GM12878 (cell line): ENCODE measurements around the gene TMTC1. TPM values are rescaled to one million over a fixed set of nuclear protein-coding genes. Genes with fewer than 3 reads are reported as not detected.
A peak's percentile ranks its signal among the peaks of the same experiment; 100 is the strongest.

ENCODE experiments used
- ATAC-seq: fragments of 200-7000 bp; cut with Tn5 transposase; 3 replicates; pipeline ENCODE4 v1.9.1; 2020; ENCODE audit warnings: mild to moderate bottlenecking, moderate library complexity
- BruUV-seq: library from RNA; stranded (reverse); fragments of 400-500 nt; replicated peaks from 2 replicates; lab custom pipeline; 2021; lab: Mats Ljungman, UMichigan
- CTCF ChIA-PET: fragments of 300-600 bp; sonication (Branson Sonifier 250); formaldehyde crosslinking; extraction: SDS; loops from one replicate; lab custom pipeline; 2021; ENCODE audit warnings: inconsistent platforms; lab: Yijun Ruan, JAX
- POLR2A ChIA-PET: fragments of 350-600 bp; formaldehyde crosslinking; extraction: SDS; loops from one replicate; lab custom pipeline; 2021; ENCODE audit warnings: inconsistent platforms; lab: Charles Lee
- RAD21 ChIA-PET: fragments of 300-600 bp; sonication (Branson Sonifier 250); formaldehyde crosslinking; loops from one replicate; lab custom pipeline; 2023; ENCODE audit warnings: antibody characterized with exemption; ENCODE audit not compliant: unreplicated experiment; lab: Charles Lee
- SMC1A ChIA-PET: fragments of 300-600 bp; sonication (Branson Sonifier 250); formaldehyde crosslinking; loops from one replicate; lab custom pipeline; 2023; ENCODE audit not compliant: unreplicated experiment, uncharacterized antibody; lab: Charles Lee
- DNase-seq: peaks from one replicate; pipeline ENCODE4 v3.0.0-alpha.2; 2011; ENCODE audit warnings: low read depth, low spot score
- FAIRE-seq: peaks from 3 replicates; lab custom pipeline; 2011; peaks lifted over from hg19 to GRCh38; lab: Jason Lieb, UNC
- H2AFZ ChIP-seq: 2 replicates; pipeline ENCODE4 v1.6.0; 2011; ENCODE audit warnings: low read depth, low read length, control low read depth; ENCODE audit not compliant: control insufficient read depth
- H3K27ac ChIP-seq: 2 replicates; pipeline ENCODE4 v1.5.1; 2011; ENCODE audit warnings: control low read depth; ENCODE audit not compliant: control insufficient read depth, insufficient read depth
- H3K27me3 ChIP-seq, 2 experiments: replicated peaks in 1 of 2; 2 replicates each; pipeline versions ENCODE4 v1.6.0 to v1.6.1; 2011; ENCODE audit warnings: low read length in 1 of 2; ENCODE audit not compliant: control insufficient read depth in 2 of 2, insufficient read depth in 2 of 2
- H3K36me3 ChIP-seq, 2 experiments: 2 replicates each; pipeline ENCODE4 v1.5.1; 2011; ENCODE audit warnings: low read length in 1 of 2; ENCODE audit not compliant: control insufficient read depth in 2 of 2, insufficient read depth in 2 of 2
- H3K4me1 ChIP-seq: 2 replicates; pipeline ENCODE4 v1.6.1; 2011; ENCODE audit warnings: mild to moderate bottlenecking, low read length, moderate library complexity, mixed read lengths; ENCODE audit not compliant: control insufficient read depth, insufficient read depth
- H3K4me2 ChIP-seq: 2 replicates; pipeline ENCODE4 v1.6.0; 2011; ENCODE audit warnings: control low read depth; ENCODE audit not compliant: control insufficient read depth, insufficient read depth
- H3K4me3 ChIP-seq: fragments of 200-600 bp; sonication (generic); 2 replicates; pipeline ENCODE4 v1.5.1; 2016
- H3K79me2 ChIP-seq: 2 replicates; pipeline ENCODE4 v1.6.0; 2011; ENCODE audit warnings: low read length; ENCODE audit not compliant: control insufficient read depth, insufficient read depth
- H3K9ac ChIP-seq: 2 replicates; pipeline ENCODE4 v1.8.0; 2011; ENCODE audit warnings: low read length, control low read depth, mixed read lengths; ENCODE audit not compliant: control insufficient read depth, insufficient read depth
- H3K9me3 ChIP-seq: replicated peaks from 3 replicates; pipeline ENCODE4 v1.5.1; 2011; ENCODE audit warnings: mild to moderate bottlenecking, low read length; ENCODE audit not compliant: control insufficient read depth, insufficient read depth
- H4K20me1 ChIP-seq: 2 replicates; pipeline ENCODE4 v1.6.0; 2011; ENCODE audit not compliant: control insufficient read depth, insufficient read depth
- CTCF ChIP-seq, 3 experiments: IDR thresholded peaks in 2 of 3; conservative IDR thresholded peaks in 1 of 3; 2 replicates each; pipeline ENCODE4 v1.5.1; 2011; ENCODE audit warnings: low read depth in 3 of 3, low read length in 3 of 3, mild to moderate bottlenecking in 3 of 3, control low read depth in 2 of 3, moderate library complexity in 2 of 3, inconsistent platforms in 1 of 3, mixed read lengths in 1 of 3; ENCODE audit not compliant: control insufficient read depth in 2 of 3, insufficient read depth in 1 of 3; ENCODE audit errors: extremely low read depth in 1 of 3
- EED ChIP-seq: sonication (generic); IDR thresholded peaks from 2 replicates; pipeline ENCODE4 v1.6.1; 2016; ENCODE audit warnings: antibody characterized with exemption, low read depth
- FOXM1 ChIP-seq: IDR thresholded peaks from 2 replicates; pipeline ENCODE4 v1.6.1; 2012; ENCODE audit warnings: low read depth, mild to moderate bottlenecking, inconsistent platforms, low read length, moderate library complexity
- IRF5 ChIP-seq: fragments of 450-650 bp; IDR thresholded peaks from 2 replicates; pipeline ENCODE4 v1.6.1; 2017; ENCODE audit warnings: borderline replicate concordance
- KDM1A ChIP-seq: fragments of 200-600 bp; sonication (generic); IDR thresholded peaks from 2 replicates; pipeline ENCODE4 v1.6.1; 2016; ENCODE audit warnings: borderline replicate concordance
- NFYB ChIP-seq: IDR thresholded peaks from 2 replicates; pipeline ENCODE4 v1.6.1; 2011; ENCODE audit warnings: low read depth, mild to moderate bottlenecking, low read length, improper control_type of control experiment, moderate library complexity; ENCODE audit not compliant: insufficient read depth
- RELA ChIP-seq: fragments of 450-650 bp; IDR thresholded peaks from 2 replicates; pipeline ENCODE4 v1.8.0; 2014; ENCODE audit warnings: borderline replicate concordance; ENCODE audit not compliant: partially characterized antibody
- STAT1 ChIP-seq: fragments of 450-650 bp; conservative IDR thresholded peaks from 2 replicates; pipeline ENCODE4 v1.6.1; 2014; ENCODE audit warnings: antibody characterized with exemption, mild to moderate bottlenecking
- ZNF687 ChIP-seq: fragments of 450-650 bp; IDR thresholded peaks from 2 replicates; pipeline ENCODE4 v1.6.1; 2017; ENCODE audit warnings: mild to moderate bottlenecking, moderate library complexity
- WGBS: methylation state at CpG from one replicate; pipeline ENCODE4 v1.1.6; 2016; ENCODE audit warnings: low lambda C conversion rate; ENCODE audit not compliant: insufficient replicate concordance, insufficient coverage; ENCODE audit errors: missing lambda C conversion rate; 5-methylcytosine and 5-hydroxymethylcytosine counted together
- in situ Hi-C: fragments of 300-500 bp; cut with MboI; formaldehyde crosslinking; loops from 9 replicates; pipeline ENCODE4 v1.14.3; 2018; ENCODE audit warnings: mixed read lengths
- intact Hi-C: fragments of 100-400 bp; cut with micrococcal nuclease; formaldehyde crosslinking; loops from one replicate; pipeline ENCODE4 v1.14.2; 2022; ENCODE audit not compliant: unreplicated experiment
- polyA plus RNA-seq, 11 experiments: library from polyadenylated mRNA; depleted of rRNA in 4 of 11; unstranded in 6 of 11; stranded (reverse) in 5 of 11; fragments of >200 nt; fragmentation: Nextera tagmentation in 4 of 11; fragmentation: Illumina TruSeq in 1 of 11; extraction: Ambion mirVana in 4 of 11; extraction: Trizol in 1 of 11; gene quantifications; 1 replicate in 1 of 11; 2 replicates in 10 of 11; pipeline versions ENCODE4 v1.2.1 to v1.2.3, GENCODE V29; 2011 to 2016; ENCODE audit warnings: inconsistent platforms in 2 of 11, missing spikeins in 2 of 11, low read depth in 1 of 11
- total RNA-seq, 4 experiments: library from RNA; depleted of rRNA in 3 of 4; stranded (reverse); fragments of >200 nt in 3 of 4; fragmentation: Illumina TruSeq in 1 of 4; extraction: Trizol in 1 of 4; gene quantifications; 2 replicates each; pipeline versions ENCODE4 v1.2.1 to v1.2.3, GENCODE V29; 2013 to 2021

The TMTC1 gene
- total and polyA plus RNA-seq, 10 of the 15 experiments (the other 5 are each of a cell fraction or from before 2014, with no cell fraction given) = 0.10 to 20.9 (median 0.57) TPM

GRCh38 chr12:29795715-29796114, 12.0 kb upstream of the TMTC1 start:
- peak; percentile 33; the same call in 1 of the 3 replicates for ATAC-seq
- ChIA-PET POLR2A (no interaction called here), SMC1A (interaction anchor here (1.0 to 1.3 kb wide), 4 partner anchors 15 to 74 kb away, joined by 3 to 4 read pairs (median 3); no protein-coding TSS in a partner anchor), RAD21 (interaction anchor here (1.3 to 1.4 kb wide), 2 partner anchors 15 to 242 kb away, joined by 3 read pairs; no protein-coding TSS in a partner anchor), CTCF (no interaction called here)
- Histone ChIP-seq H3K27ac (no peak overlapping the region), H3K9ac (no peak overlapping the region), H4K20me1 (no peaks in the 10 kb centered on the region), H3K27me3 (no peaks in the 10 kb centered on the region), H3K4me1 (no peaks in the 10 kb centered on the region), H3K4me3 (no peak overlapping the region), H3K4me2 (no peak overlapping the region), H3K79me2 (no peaks in the 10 kb centered on the region), H3K9me3 (peaks cover 6% of the 10 kb centered on the region; the same call in 2 of the 3 replicates), H3K36me3 (no peaks in the 10 kb centered on the region), H2AFZ (no peak overlapping the region)
- no peak for FAIRE-seq
- TF ChIP-seq RELA (no peak), FOXM1 (no peak), EED (no peak), STAT1 (no peak), CTCF (IDR thresholded peaks at IDR 0.05 in 2 of 3, conservative IDR thresholded peaks at IDR 0.05 in 1 of 3; ENCODE audit: control insufficient read depth in 2 of 3, extremely low read depth in 1 of 3, insufficient read depth in 1 of 3, low read depth in 3 of 3, low read length in 3 of 3) (no peak), ZNF687 (no peak), NFYB (no peak), IRF5 (no peak), KDM1A (no peak)
- DNase-seq = no peak
- intact Hi-C loops = no loop called here
- in situ Hi-C loops = no loop called here
- 6% methylated on average over 3 of the region's 3 CpGs for WGBS
- BruUV-seq = no TSS peak
